Retinal pigment epithelial cell (primary cell): ENCODE data around the gene SYCP1.

ENCODE experiments used
- DNase-seq: peaks from one replicate; pipeline ENCODE4 v3.0.0-alpha.2; 2010; ENCODE audit warnings: low read depth
- H3K4me3 ChIP-seq: 2 replicates; pipeline ENCODE4 v1.5.1; 2011; ENCODE audit warnings: mild to moderate bottlenecking, low read length, control low read depth, moderate library complexity
- TF ChIP-seq, protein P1 (sequence below): conservative IDR thresholded peaks from 2 replicates; pipeline ENCODE4 v1.5.1; 2011; ENCODE audit warnings: low read depth, low read length, control low read depth, inconsistent platforms

Gene SYCP1

DNA sequence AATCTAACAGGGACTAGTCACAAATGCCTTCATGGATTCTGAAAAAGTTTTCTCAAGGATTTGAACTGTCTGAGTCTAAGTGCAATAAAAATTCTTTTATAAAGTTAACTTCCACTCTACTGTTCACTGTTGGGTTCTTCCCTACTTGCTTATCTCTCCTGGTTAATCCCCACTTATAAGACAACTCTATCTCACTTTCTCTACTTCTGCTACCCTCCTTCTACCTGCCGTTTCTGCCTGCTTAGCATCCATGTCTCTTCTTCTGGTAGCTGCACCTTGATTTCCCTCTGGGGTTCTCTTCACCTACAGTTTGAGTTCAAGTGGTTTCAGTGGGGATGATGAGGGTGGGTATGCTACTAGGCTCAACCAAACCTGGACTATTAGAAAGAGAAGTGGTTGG lies 181.0 kb downstream of the SYCP1 start:
- no peak for DNase-seq
- TF ChIP-seq, protein P1, sequence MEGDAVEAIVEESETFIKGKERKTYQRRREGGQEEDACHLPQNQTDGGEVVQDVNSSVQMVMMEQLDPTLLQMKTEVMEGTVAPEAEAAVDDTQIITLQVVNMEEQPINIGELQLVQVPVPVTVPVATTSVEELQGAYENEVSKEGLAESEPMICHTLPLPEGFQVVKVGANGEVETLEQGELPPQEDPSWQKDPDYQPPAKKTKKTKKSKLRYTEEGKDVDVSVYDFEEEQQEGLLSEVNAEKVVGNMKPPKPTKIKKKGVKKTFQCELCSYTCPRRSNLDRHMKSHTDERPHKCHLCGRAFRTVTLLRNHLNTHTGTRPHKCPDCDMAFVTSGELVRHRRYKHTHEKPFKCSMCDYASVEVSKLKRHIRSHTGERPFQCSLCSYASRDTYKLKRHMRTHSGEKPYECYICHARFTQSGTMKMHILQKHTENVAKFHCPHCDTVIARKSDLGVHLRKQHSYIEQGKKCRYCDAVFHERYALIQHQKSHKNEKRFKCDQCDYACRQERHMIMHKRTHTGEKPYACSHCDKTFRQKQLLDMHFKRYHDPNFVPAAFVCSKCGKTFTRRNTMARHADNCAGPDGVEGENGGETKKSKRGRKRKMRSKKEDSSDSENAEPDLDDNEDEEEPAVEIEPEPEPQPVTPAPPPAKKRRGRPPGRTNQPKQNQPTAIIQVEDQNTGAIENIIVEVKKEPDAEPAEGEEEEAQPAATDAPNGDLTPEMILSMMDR: no peak
- no peak overlapping the region for H3K4me3 ChIP-seq

DNA sequence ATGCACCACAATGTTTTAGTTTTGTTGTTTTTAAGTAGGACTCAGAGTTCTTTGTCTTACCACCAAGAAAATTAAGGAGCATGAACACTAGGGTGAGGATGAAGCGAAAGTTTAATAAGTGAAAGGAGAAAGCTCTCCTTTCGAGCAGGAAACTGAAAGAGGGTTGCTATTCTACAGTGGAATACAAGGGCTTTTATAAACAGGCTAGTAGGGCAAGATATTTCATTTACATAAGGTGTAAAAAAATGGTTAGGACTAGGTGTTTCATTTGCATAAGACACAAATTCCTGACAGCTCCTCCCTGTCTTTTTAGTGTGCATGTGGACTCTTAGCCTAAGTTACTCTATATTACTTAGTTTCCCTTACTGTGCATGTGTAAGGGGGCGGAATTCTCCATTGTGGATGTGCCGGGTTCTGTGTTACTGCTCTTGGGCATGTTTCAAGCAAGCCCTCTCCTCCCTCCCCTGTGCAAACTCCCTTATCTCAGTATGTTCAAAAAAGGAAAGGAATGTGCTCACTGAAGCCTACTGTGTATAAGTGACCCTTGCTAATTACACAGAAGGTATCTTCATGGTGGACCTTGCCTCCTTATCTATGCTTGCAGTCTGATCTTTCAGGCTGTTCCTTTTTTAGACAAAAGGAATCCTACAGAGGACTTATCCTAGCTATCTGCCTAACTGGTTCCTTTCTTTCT lies 182.3 kb downstream of the SYCP1 start:
- no peak for DNase-seq
- TF ChIP-seq, protein P1: no peak
- no peak overlapping the region for H3K4me3 ChIP-seq

DNA sequence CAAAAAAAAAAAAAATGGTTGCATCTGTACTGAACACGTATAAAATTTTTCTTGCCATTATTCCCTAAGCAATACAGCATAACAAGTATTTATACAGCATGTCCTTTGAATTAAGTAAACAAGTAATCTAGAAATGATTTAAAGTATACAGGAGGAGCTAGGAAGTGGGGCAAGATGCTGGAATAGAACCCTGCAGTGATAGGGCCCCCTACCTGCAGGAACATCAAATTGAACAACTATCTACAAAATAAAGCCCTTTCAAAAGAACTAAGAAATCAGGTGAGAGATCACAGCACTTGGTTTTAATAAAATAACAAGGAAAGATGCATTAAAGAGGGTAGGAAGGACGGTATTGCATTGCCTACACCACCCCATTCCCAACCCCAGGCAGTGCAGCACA lies 185.8 kb downstream of the SYCP1 start:
- TF ChIP-seq, protein P1: peak; percentile 19
- no peak for DNase-seq
- H3K4me3 ChIP-seq: no peak overlapping the region

DNA sequence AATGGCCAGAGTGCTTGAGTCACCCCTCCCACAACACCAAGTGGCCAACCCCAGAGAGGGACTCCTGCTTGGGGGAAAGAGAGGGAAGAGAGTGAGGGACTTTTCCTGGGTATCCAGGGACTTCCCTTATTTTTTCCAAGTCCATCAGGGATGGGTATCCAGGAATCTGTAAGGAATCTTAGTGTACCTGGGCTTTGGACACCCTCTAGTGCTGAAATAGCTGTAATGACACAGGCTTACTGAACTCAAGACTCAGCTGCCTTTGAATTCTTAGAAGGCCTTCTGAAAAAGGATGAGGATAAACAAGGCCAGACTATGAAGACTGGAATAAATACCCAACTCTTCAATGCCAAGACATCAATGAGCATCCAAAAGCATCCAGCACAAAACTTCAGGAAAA lies 187.0 kb downstream of the SYCP1 start:
- no peak overlapping the region for H3K4me3 ChIP-seq
- TF ChIP-seq, protein P1: peak; percentile 64
- DNase-seq: no peak
